SK-N-SH treated with all-trans-retinoic acid at 6 μM for 48 hours (cell line): ENCODE results near the gene CACNA2D3.

Source experiments
- ATAC-seq: fragments of 200-7000 bp; cut with Tn5 transposase; 3 replicates; pipeline ENCODE4 v1.9.1; 2020; ENCODE audit warnings: mild to moderate bottlenecking, moderate library complexity
- ARNTL ChIP-seq: fragments of 450-650 bp; formaldehyde crosslinking; IDR thresholded peaks from 2 replicates; pipeline ENCODE4 v1.5.0; 2020; ENCODE audit warnings: low read depth, mild to moderate bottlenecking, moderate library complexity, borderline replicate concordance
- BACH2 ChIP-seq: fragments of 250-450 bp; sonication (Bioruptor Pico); IDR thresholded peaks from 2 replicates; pipeline ENCODE4 v1.9.0; 2021; ENCODE audit warnings: mild to moderate bottlenecking, borderline replicate concordance
- CSDC2 ChIP-seq: fragments of 250-450 bp; sonication (Bioruptor Pico); IDR thresholded peaks from 2 replicates; pipeline ENCODE4 v1.5.0; 2020; ENCODE audit warnings: mild to moderate bottlenecking, moderate library complexity
- ESRRG ChIP-seq: fragments of 250-450 bp; sonication (Bioruptor Pico); IDR thresholded peaks from 2 replicates; pipeline ENCODE4 v1.6.1; 2021; ENCODE audit warnings: mild to moderate bottlenecking
- GLIS3 ChIP-seq: fragments of 250-450 bp; sonication (Bioruptor Pico); IDR thresholded peaks from 2 replicates; pipeline ENCODE4 v1.5.0; 2020; ENCODE audit warnings: mild to moderate bottlenecking, moderate library complexity
- ISL1 ChIP-seq: fragments of 250-450 bp; sonication (Bioruptor Pico); IDR thresholded peaks from 2 replicates; pipeline ENCODE4 v2.1.2; 2022; ENCODE audit warnings: mild to moderate bottlenecking, moderate library complexity
- OSR1 ChIP-seq: fragments of 250-450 bp; sonication (Bioruptor Pico); IDR thresholded peaks from 2 replicates; pipeline ENCODE4 v1.8.0; 2022; ENCODE audit warnings: moderate library complexity, mild to moderate bottlenecking, inconsistent platforms
- PPARA ChIP-seq: fragments of 250-450 bp; sonication (Bioruptor Pico); IDR thresholded peaks from 2 replicates; pipeline ENCODE4 v1.5.0; 2020; ENCODE audit warnings: mild to moderate bottlenecking, borderline replicate concordance
- RARB ChIP-seq: fragments of 250-450 bp; sonication (Bioruptor Pico); IDR thresholded peaks from 2 replicates; pipeline ENCODE4 v1.8.0; 2021; ENCODE audit warnings: mild to moderate bottlenecking, moderate library complexity
- SNAI2 ChIP-seq: fragments of 250-450 bp; sonication (Bioruptor Pico); IDR thresholded peaks from 2 replicates; pipeline ENCODE4 v1.5.0; 2020; ENCODE audit warnings: mild to moderate bottlenecking, moderate library complexity
- TCF4 ChIP-seq: fragments of 250-450 bp; sonication (Bioruptor Pico); IDR thresholded peaks from 2 replicates; pipeline ENCODE4 v1.8.0; 2021; ENCODE audit warnings: mild to moderate bottlenecking, moderate library complexity, borderline replicate concordance
- TOX ChIP-seq: fragments of 250-450 bp; sonication (Bioruptor Pico); IDR thresholded peaks from 2 replicates; pipeline ENCODE4 v1.8.0; 2021; ENCODE audit warnings: mild to moderate bottlenecking, moderate library complexity, borderline replicate concordance
- ZFP3 ChIP-seq: fragments of 250-450 bp; sonication (Bioruptor Pico); IDR thresholded peaks from 2 replicates; pipeline ENCODE4 v1.5.0; 2020; ENCODE audit warnings: mild to moderate bottlenecking, moderate library complexity
- ZFP30 ChIP-seq: fragments of 450-650 bp; formaldehyde crosslinking; IDR thresholded peaks from 2 replicates; pipeline ENCODE4 v1.5.0; 2022; ENCODE audit warnings: mild to moderate bottlenecking, moderate library complexity
- ZNF565 ChIP-seq: fragments of 450-650 bp; formaldehyde crosslinking; conservative IDR thresholded peaks from 2 replicates; pipeline ENCODE4 v1.5.0; 2020; ENCODE audit warnings: low read depth, mild to moderate bottlenecking, moderate library complexity
- ZNF70 ChIP-seq: fragments of 450-650 bp; formaldehyde crosslinking; IDR thresholded peaks from 2 replicates; pipeline ENCODE4 v1.5.0; 2020; ENCODE audit warnings: mild to moderate bottlenecking, moderate library complexity
- ZNF8 ChIP-seq: fragments of 450-650 bp; formaldehyde crosslinking; IDR thresholded peaks from 2 replicates; pipeline ENCODE4 v1.5.0; 2020; ENCODE audit warnings: mild to moderate bottlenecking, moderate library complexity
- TF ChIP-seq, protein P1 (sequence below): fragments of 250-450 bp; sonication (Bioruptor Pico); IDR thresholded peaks from 2 replicates; pipeline ENCODE4 v1.8.0; 2021; ENCODE audit warnings: low read depth, mild to moderate bottlenecking, moderate library complexity, borderline replicate concordance
- TF ChIP-seq, protein P2 (sequence below): fragments of 250-450 bp; sonication (Bioruptor Pico); IDR thresholded peaks from 2 replicates; pipeline ENCODE4 v1.5.0; 2020; ENCODE audit warnings: mild to moderate bottlenecking, moderate library complexity
- TF ChIP-seq, protein P3 (sequence below): fragments of 250-450 bp; sonication (Bioruptor Pico); IDR thresholded peaks from 2 replicates; pipeline ENCODE4 v1.5.1; 2021; ENCODE audit warnings: mild to moderate bottlenecking, moderate library complexity
- TF ChIP-seq, protein P4 (sequence below): fragments of 250-450 bp; sonication (Bioruptor Pico); IDR thresholded peaks from 2 replicates; pipeline ENCODE4 v1.5.1; 2020; ENCODE audit warnings: low read depth, mild to moderate bottlenecking, moderate library complexity

The CACNA2D3 gene

DNA sequence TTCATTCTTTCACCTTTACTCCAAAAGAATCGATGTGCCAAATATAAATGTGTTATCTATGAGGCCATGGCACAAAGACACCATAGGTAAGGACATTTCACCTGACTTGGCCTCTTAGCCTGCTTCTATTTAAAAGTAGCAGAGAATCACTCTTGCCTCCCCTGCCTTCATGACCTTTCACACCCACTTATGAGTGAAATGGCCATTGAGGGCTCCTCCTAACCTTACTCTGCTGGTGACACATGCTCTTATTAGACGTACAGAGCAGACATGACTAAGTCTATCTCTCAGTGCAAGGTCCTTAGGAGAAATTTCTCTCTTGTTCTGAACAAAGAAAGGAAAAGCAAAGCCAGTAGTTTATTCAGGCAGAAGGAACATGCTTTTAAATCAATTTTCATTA, 654.8 kb downstream of the CACNA2D3 start:
- ATAC-seq: no peak
- TF ChIP-seq SNAI2 (CRISPR knock-in tag) (no peak), TOX (CRISPR knock-in tag) (no peak), ZNF70 (no peak), CSDC2 (no peak), PPARA (CRISPR knock-in tag) (no peak), RARB (no peak), ZNF565 (CRISPR knock-in tag) (no peak), ESRRG (CRISPR knock-in tag) (no peak), TCF4 (CRISPR knock-in tag) (no peak), ZFP30 (CRISPR knock-in tag) (no peak), OSR1 (CRISPR knock-in tag) (no peak)
- TF ChIP-seq, protein P1, sequence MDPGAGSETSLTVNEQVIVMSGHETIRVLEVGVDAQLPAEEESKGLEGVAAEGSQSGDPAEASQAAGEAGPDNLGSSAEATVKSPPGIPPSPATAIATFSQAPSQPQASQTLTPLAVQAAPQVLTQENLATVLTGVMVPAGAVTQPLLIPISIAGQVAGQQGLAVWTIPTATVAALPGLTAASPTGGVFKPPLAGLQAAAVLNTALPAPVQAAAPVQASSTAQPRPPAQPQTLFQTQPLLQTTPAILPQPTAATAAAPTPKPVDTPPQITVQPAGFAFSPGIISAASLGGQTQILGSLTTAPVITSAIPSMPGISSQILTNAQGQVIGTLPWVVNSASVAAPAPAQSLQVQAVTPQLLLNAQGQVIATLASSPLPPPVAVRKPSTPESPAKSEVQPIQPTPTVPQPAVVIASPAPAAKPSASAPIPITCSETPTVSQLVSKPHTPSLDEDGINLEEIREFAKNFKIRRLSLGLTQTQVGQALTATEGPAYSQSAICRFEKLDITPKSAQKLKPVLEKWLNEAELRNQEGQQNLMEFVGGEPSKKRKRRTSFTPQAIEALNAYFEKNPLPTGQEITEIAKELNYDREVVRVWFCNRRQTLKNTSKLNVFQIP (CRISPR knock-in tag): no peak
- TF ChIP-seq, protein P2, sequence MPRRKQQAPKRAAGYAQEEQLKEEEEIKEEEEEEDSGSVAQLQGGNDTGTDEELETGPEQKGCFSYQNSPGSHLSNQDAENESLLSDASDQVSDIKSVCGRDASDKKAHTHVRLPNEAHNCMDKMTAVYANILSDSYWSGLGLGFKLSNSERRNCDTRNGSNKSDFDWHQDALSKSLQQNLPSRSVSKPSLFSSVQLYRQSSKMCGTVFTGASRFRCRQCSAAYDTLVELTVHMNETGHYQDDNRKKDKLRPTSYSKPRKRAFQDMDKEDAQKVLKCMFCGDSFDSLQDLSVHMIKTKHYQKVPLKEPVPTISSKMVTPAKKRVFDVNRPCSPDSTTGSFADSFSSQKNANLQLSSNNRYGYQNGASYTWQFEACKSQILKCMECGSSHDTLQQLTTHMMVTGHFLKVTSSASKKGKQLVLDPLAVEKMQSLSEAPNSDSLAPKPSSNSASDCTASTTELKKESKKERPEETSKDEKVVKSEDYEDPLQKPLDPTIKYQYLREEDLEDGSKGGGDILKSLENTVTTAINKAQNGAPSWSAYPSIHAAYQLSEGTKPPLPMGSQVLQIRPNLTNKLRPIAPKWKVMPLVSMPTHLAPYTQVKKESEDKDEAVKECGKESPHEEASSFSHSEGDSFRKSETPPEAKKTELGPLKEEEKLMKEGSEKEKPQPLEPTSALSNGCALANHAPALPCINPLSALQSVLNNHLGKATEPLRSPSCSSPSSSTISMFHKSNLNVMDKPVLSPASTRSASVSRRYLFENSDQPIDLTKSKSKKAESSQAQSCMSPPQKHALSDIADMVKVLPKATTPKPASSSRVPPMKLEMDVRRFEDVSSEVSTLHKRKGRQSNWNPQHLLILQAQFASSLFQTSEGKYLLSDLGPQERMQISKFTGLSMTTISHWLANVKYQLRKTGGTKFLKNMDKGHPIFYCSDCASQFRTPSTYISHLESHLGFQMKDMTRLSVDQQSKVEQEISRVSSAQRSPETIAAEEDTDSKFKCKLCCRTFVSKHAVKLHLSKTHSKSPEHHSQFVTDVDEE (CRISPR knock-in tag): no peak
- TF ChIP-seq, protein P3, sequence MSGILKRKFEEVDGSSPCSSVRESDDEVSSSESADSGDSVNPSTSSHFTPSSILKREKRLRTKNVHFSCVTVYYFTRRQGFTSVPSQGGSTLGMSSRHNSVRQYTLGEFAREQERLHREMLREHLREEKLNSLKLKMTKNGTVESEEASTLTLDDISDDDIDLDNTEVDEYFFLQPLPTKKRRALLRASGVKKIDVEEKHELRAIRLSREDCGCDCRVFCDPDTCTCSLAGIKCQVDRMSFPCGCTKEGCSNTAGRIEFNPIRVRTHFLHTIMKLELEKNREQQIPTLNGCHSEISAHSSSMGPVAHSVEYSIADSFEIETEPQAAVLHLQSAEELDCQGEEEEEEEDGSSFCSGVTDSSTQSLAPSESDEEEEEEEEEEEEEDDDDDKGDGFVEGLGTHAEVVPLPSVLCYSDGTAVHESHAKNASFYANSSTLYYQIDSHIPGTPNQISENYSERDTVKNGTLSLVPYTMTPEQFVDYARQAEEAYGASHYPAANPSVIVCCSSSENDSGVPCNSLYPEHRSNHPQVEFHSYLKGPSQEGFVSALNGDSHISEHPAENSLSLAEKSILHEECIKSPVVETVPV (CRISPR knock-in tag): no peak

DNA sequence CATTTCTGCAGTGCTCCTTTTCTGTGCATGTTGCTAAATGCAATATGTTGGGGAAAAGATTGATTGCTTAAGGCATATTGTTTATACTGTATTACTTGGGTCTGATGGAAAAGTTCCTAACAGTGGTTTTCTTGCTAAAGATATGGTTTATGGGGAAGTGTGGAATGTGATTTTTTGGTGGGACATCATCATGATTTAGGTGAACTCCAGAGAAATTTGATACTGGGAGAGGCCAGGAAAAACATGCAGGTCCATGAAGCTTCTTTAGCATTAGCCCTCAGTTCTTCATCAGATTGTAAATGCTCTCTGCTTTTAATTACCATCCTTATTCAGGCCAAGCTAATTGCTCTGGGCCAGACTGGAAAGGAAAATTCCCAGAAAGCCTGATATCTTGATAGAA, 658.0 kb downstream of the CACNA2D3 start:
- no peak for ATAC-seq
- no peak for TF ChIP-seq ISL1 (CRISPR knock-in tag)
- TF ChIP-seq, protein P2 (CRISPR knock-in tag): no peak
- no peak for TF ChIP-seq TCF4 (CRISPR knock-in tag)
- no peak for TF ChIP-seq GLIS3
- TF ChIP-seq, protein P1 (CRISPR knock-in tag): no peak
- no peak for TF ChIP-seq ESRRG (CRISPR knock-in tag)
- TF ChIP-seq, protein P3 (CRISPR knock-in tag): no peak
- no peak for TF ChIP-seq RARB
- no peak for TF ChIP-seq BACH2 (CRISPR knock-in tag)
- no peak for TF ChIP-seq CSDC2
- no peak for TF ChIP-seq OSR1 (CRISPR knock-in tag)
- TF ChIP-seq SNAI2 (CRISPR knock-in tag): no peak

DNA sequence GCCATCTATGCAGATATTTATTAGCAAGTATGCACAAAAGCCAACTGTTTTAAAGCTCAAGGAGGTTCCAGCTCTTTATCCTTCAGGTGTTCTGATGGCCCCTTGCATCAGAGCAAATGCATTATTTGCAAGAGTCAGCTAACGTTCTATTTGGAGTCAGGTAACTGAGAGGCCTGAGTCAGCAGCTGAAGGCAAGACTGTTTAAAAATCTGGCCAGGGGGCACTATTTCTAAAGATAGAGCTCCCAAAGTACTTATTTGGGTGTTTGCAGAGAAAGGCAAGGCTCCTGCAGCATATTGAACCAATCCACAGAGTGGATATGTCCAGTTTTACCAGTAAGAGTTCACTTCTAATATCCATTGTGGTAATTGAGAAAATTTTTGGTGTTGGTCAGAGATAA, 659.4 kb downstream of the CACNA2D3 start:
- no peak for ATAC-seq
- no peak for TF ChIP-seq ZNF565 (CRISPR knock-in tag)
- TF ChIP-seq, protein P4, sequence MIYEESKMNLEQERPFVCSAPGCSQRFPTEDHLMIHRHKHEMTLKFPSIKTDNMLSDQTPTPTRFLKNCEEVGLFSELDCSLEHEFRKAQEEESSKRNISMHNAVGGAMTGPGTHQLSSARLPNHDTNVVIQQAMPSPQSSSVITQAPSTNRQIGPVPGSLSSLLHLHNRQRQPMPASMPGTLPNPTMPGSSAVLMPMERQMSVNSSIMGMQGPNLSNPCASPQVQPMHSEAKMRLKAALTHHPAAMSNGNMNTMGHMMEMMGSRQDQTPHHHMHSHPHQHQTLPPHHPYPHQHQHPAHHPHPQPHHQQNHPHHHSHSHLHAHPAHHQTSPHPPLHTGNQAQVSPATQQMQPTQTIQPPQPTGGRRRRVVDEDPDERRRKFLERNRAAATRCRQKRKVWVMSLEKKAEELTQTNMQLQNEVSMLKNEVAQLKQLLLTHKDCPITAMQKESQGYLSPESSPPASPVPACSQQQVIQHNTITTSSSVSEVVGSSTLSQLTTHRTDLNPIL (CRISPR knock-in tag): no peak
- TF ChIP-seq ZFP3 (CRISPR knock-in tag): no peak
- no peak for TF ChIP-seq ARNTL (CRISPR knock-in tag)
- TF ChIP-seq ZNF8 (CRISPR knock-in tag): no peak
- TF ChIP-seq, protein P2 (CRISPR knock-in tag): no peak
